A673 (cell line): ENCODE data around the gene CTU1. TPM values are rescaled to one million over a fixed set of nuclear protein-coding genes. Genes with fewer than 3 reads are reported as not detected.

Source experiments
- BruUV-seq: library from RNA; stranded (reverse); fragments of 400-500 nt; replicated peaks from 2 replicates; lab custom pipeline; 2021; lab: Mats Ljungman, UMichigan
- CTCF ChIA-PET: fragments of 300-600 bp; sonication (Branson Sonifier 250); formaldehyde crosslinking; loops from one replicate; lab custom pipeline; 2022; ENCODE audit warnings: antibody characterized with exemption; lab: Charles Lee
- POLR2A ChIA-PET: fragments of 300-600 bp; sonication (Branson Sonifier 250); formaldehyde crosslinking; loops from one replicate; lab custom pipeline; 2022; ENCODE audit warnings: antibody characterized with exemption; ENCODE audit not compliant: low non-redundant PET; lab: Charles Lee
- DNase-seq: peaks from one replicate; pipeline ENCODE4 v3.0.0-alpha.2; 2015; ENCODE audit warnings: low spot score
- H3K27ac ChIP-seq: fragments of 200-600 bp; sonication (generic); 2 replicates; pipeline ENCODE4 v1.5.1; 2016; ENCODE audit warnings: mixed run types, low read depth, mild to moderate bottlenecking, mixed read lengths, antibody characterized with exemption, low read length; ENCODE audit not compliant: poor library complexity, severe bottlenecking
- H3K27me3 ChIP-seq: fragments of 200-600 bp; sonication (generic); replicated peaks from 2 replicates; pipeline ENCODE4 v1.6.1; 2017; ENCODE audit warnings: mixed run types, low read depth, mild to moderate bottlenecking, mixed read lengths, antibody characterized with exemption, low read length; ENCODE audit not compliant: insufficient read depth, poor library complexity
- H3K36me3 ChIP-seq: fragments of 200-600 bp; sonication (generic); 2 replicates; pipeline ENCODE4 v1.6.1; 2016; ENCODE audit warnings: mixed run types, mild to moderate bottlenecking, mixed read lengths, antibody characterized with exemption, low read length; ENCODE audit not compliant: insufficient read depth, poor library complexity, severe bottlenecking
- H3K4me1 ChIP-seq: fragments of 200-600 bp; sonication (generic); 2 replicates; pipeline ENCODE4 v1.6.1; 2017; ENCODE audit warnings: mixed run types, mild to moderate bottlenecking, mixed read lengths, antibody characterized with exemption, low read length; ENCODE audit not compliant: insufficient read depth, poor library complexity, severe bottlenecking
- H3K4me3 ChIP-seq: fragments of 200-600 bp; sonication (generic); 2 replicates; pipeline ENCODE4 v1.5.1; 2016; ENCODE audit warnings: low read depth, mixed run types, mild to moderate bottlenecking, mixed read lengths, low read length; ENCODE audit not compliant: poor library complexity, severe bottlenecking
- H3K9me3 ChIP-seq: fragments of 200-600 bp; sonication (generic); 2 replicates; pipeline ENCODE4 v1.6.1; 2016; ENCODE audit warnings: mixed run types, low read depth, mild to moderate bottlenecking, mixed read lengths, antibody characterized with exemption, low read length; ENCODE audit not compliant: poor library complexity, severe bottlenecking
- CTCF ChIP-seq: fragments of 300-800, 200-600 bp; sonication (generic); conservative IDR thresholded peaks from 2 replicates; pipeline ENCODE4 v1.5.1; 2017; ENCODE audit warnings: low read depth, mild to moderate bottlenecking, antibody characterized with exemption, low read length, moderate library complexity, mixed read lengths
- EZH2 ChIP-seq: fragments of 200-600 bp; sonication (generic); IDR thresholded peaks from 2 replicates; pipeline ENCODE4 v1.6.1; 2017; ENCODE audit warnings: borderline replicate concordance, low read depth, mild to moderate bottlenecking, mixed read lengths, antibody characterized with exemption, low read length; ENCODE audit not compliant: poor library complexity, severe bottlenecking
- intact Hi-C: fragments of 100-400 bp; cut with micrococcal nuclease; formaldehyde crosslinking; loops from one replicate; pipeline ENCODE4 v1.10.0; 2022; ENCODE audit not compliant: unreplicated experiment
- total RNA-seq: library from RNA; stranded (reverse); gene quantifications from 2 replicates; pipeline ENCODE4 v1.2.3, GENCODE V29; 2021

The CTU1 gene
- total RNA-seq, 1 experiment from 2014 or later: 13.4 TPM

GRCh38 chr19:51066393-51067186 is 41.6 kb downstream of the CTU1 start:
- Histone ChIP-seq H3K4me1 (no peaks in the 10 kb centered on the region), H3K4me3 (no peak overlapping the region), H3K27me3 (peaks cover 42% of the 10 kb centered on the region), H3K9me3 (no peaks in the 10 kb centered on the region), H3K27ac (no peak overlapping the region), H3K36me3 (no peaks in the 10 kb centered on the region)
- ChIA-PET POLR2A (no interaction called here), CTCF (no interaction called here)
- BruUV-seq: no TSS peak
- TF ChIP-seq CTCF (no peak), EZH2 (no peak)
- DNase-seq: no peak
- intact Hi-C loops: no loop called here

- POLR2A ChIA-PET: no interaction called here
These were observed 42.8 kb downstream of the CTU1 start for GRCh38 chr19:51065221-51065960.

GRCh38 chr19:51064534-51065220 is 43.5 kb downstream of the CTU1 start, which contains the start of gene KLK13:
Gene KLK13 (minus strand): TSS chr19:51065092. CDS start chr19:51065067, 25 bp downstream.
- peaks cover 40% of the 10 kb centered on the region for H3K27me3 ChIP-seq
- no peak within 1 kb of the TSS for H3K27ac ChIP-seq
- H3K9me3 ChIP-seq: no peaks in the 10 kb centered on the region
- DNase-seq: no peak
- no peak within 1 kb of the TSS for H3K4me3 ChIP-seq
- intact Hi-C loops: no loop called here
- no peaks in the 10 kb centered on the region for H3K4me1 ChIP-seq
- BruUV-seq: no TSS peak
- no peaks in the 10 kb centered on the region for H3K36me3 ChIP-seq
- ChIA-PET POLR2A (no interaction called here), CTCF (no interaction called here)
- no peak for TF ChIP-seq EZH2
- TF ChIP-seq CTCF: no peak

More at GRCh38 chr19:51065221-51065960, 42.8 kb downstream of the CTU1 start:
- no peak for DNase-seq
- Histone ChIP-seq H3K4me3 (no peak overlapping the region), H3K9me3 (no peaks in the 10 kb centered on the region), H3K36me3 (no peaks in the 10 kb centered on the region), H3K27me3 (peaks cover 42% of the 10 kb centered on the region), H3K4me1 (no peaks in the 10 kb centered on the region), H3K27ac (no peak overlapping the region)
- intact Hi-C loops: no loop called here
- CTCF ChIA-PET: no interaction called here
- no peak for TF ChIP-seq EZH2
- no TSS peak for BruUV-seq
